HG02943 (cell line): ENCODE measurements around the gene PRKAG2.

Experiments
- ATAC-seq: cut with Tn5 transposase; IDR thresholded peaks from one replicate; pipeline ENCODE4 v1.9.1; 2021; ENCODE audit warnings: mild to moderate bottlenecking, low read depth, moderate library complexity; ENCODE audit not compliant: unreplicated experiment

The PRKAG2 gene

GRCh38 chr7:151735186-151735850 lies 141.6 kb downstream of the PRKAG2 start:
- no peak for ATAC-seq

GRCh38 chr7:151732834-151733592 lies 143.9 kb downstream of the PRKAG2 start:
- ATAC-seq: no peak

GRCh38 chr7:151732292-151732691 lies 144.6 kb downstream of the PRKAG2 start:
- no peak for ATAC-seq

GRCh38 chr7:151731022-151731441 lies 145.9 kb downstream of the PRKAG2 start:
- no peak for ATAC-seq

- ATAC-seq: no peak
These were observed 146.3 kb downstream of the PRKAG2 start for GRCh38 chr7:151730591-151730990.

- ATAC-seq: no peak
These were observed 147.4 kb downstream of the PRKAG2 start for GRCh38 chr7:151729521-151729921.

- no peak for ATAC-seq
These were observed 148.2 kb downstream of the PRKAG2 start for GRCh38 chr7:151728746-151729145.

- no peak for ATAC-seq
These were observed 148.6 kb downstream of the PRKAG2 start for GRCh38 chr7:151728286-151728660.

- ATAC-seq: no peak
These were observed 149.2 kb downstream of the PRKAG2 start for GRCh38 chr7:151727579-151728285.

GRCh38 chr7:151726652-151727578 lies 150.0 kb downstream of the PRKAG2 start:
- ATAC-seq: no peak

GRCh38 chr7:151725844-151726651 lies 150.9 kb downstream of the PRKAG2 start:
- no peak for ATAC-seq

GRCh38 chr7:151724920-151725584 lies 151.9 kb downstream of the PRKAG2 start:
- no peak for ATAC-seq

- no peak for ATAC-seq
These were observed 152.5 kb downstream of the PRKAG2 start for GRCh38 chr7:151724250-151724915.

GRCh38 chr7:151723321-151723720 lies 153.6 kb downstream of the PRKAG2 start:
- no peak for ATAC-seq

- no peak for ATAC-seq
These were observed 154.4 kb downstream of the PRKAG2 start for GRCh38 chr7:151722533-151722932.

- ATAC-seq: no peak
These were observed 155.2 kb downstream of the PRKAG2 start for GRCh38 chr7:151721694-151722093.

GRCh38 chr7:151721236-151721635 lies 155.7 kb downstream of the PRKAG2 start:
- ATAC-seq: no peak

- ATAC-seq: no peak
These were observed 156.6 kb downstream of the PRKAG2 start for GRCh38 chr7:151720280-151720679.

- no peak for ATAC-seq
These were observed 157.0 kb downstream of the PRKAG2 start for GRCh38 chr7:151719897-151720242.
